B cell (primary cell): ENCODE data around the gene DIPK2A.

Experiments
- CTCF ChIP-seq: fragments of 200-600 bp; IDR thresholded peaks from one replicate; pipeline ENCODE4 v1.8.0; 2022; ENCODE audit warnings: antibody characterized with exemption, mild to moderate bottlenecking
- EZH2 ChIP-seq: IDR thresholded peaks from 2 replicates; pipeline ENCODE4 v1.6.1; 2012; ENCODE audit warnings: borderline replicate concordance, low read depth, mild to moderate bottlenecking, moderate library complexity, low read length; ENCODE audit not compliant: insufficient read depth, poor library complexity, severe bottlenecking

GRCh38 chr3:144011251-144011799 is 39.7 kb downstream of the DIPK2A start:
- TF ChIP-seq CTCF = no peak
- TF ChIP-seq EZH2 = no peak
